ENCODE results near the gene TNPO2.

DNA sequence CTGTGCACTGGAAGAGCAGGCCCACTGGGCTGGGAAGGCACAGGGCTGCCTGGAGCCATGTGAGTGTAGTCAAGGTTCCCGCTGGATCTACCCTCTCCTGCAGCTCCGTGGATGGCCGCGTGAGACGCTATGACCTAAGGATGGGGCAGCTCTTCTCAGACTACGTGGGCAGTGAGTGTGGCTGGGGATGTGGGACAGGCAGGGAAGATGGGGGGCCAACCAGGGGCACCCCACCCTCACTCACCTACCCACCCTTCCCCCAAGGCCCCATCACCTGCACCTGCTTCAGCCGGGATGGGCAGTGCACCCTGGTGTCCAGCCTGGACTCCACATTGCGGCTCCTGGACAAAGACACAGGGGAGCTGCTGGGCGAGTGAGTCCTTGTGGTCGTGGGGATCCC, 51.0 kb downstream of the TNPO2 start:
- TF ChIP-seq POLR2A (IDR thresholded peaks at IDR 0.05), result no peak
- TF ChIP-seq, protein P1, sequence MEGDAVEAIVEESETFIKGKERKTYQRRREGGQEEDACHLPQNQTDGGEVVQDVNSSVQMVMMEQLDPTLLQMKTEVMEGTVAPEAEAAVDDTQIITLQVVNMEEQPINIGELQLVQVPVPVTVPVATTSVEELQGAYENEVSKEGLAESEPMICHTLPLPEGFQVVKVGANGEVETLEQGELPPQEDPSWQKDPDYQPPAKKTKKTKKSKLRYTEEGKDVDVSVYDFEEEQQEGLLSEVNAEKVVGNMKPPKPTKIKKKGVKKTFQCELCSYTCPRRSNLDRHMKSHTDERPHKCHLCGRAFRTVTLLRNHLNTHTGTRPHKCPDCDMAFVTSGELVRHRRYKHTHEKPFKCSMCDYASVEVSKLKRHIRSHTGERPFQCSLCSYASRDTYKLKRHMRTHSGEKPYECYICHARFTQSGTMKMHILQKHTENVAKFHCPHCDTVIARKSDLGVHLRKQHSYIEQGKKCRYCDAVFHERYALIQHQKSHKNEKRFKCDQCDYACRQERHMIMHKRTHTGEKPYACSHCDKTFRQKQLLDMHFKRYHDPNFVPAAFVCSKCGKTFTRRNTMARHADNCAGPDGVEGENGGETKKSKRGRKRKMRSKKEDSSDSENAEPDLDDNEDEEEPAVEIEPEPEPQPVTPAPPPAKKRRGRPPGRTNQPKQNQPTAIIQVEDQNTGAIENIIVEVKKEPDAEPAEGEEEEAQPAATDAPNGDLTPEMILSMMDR (IDR thresholded peaks at IDR 0.05), result peak in 2 of 6 experiments; percentile 30 to 32

Data from adrenal gland (tissue), 5 donors.